ENCODE results near the gene LACTB. TPM values are rescaled to one million over a fixed set of nuclear protein-coding genes. Genes with fewer than 3 reads are reported as not detected.

The LACTB gene
- total and polyA plus RNA-seq, 2 of the 13 experiments (the other 11 are each of a cell fraction or from before 2014, with no cell fraction given), result 14.8 to 23.0 TPM

- TF ChIP-seq ZBTB4 (CRISPR knock-in tag; IDR thresholded peaks at IDR 0.05; ENCODE audit: borderline replicate concordance) (no peak), CC2D1A (CRISPR knock-in tag; IDR thresholded peaks at IDR 0.05) (no peak), DNMT1 (CRISPR knock-in tag; IDR thresholded peaks at IDR 0.05) (0 out of 2 replicates have a peak, but pooled peaks have one; percentile 8), HOXA5 (CRISPR knock-in tag; IDR thresholded peaks at IDR 0.05) (0 out of 2 replicates have a peak, but pooled peaks have one; percentile 15), RNF2 (conservative IDR thresholded peaks at IDR 0.05; ENCODE audit: low read depth) (no peak), CHCHD3 (CRISPR knock-in tag; IDR thresholded peaks at IDR 0.05) (0 out of 2 replicates have a peak, but pooled peaks have one; percentile 38), ZBED4 (CRISPR knock-in tag; IDR thresholded peaks at IDR 0.05; ENCODE audit: borderline replicate concordance) (no peak), ZNF563 (CRISPR knock-in tag; IDR thresholded peaks at IDR 0.05) (peak; percentile 35; the same call in 1 of the 2 replicates), ZFP1 (CRISPR knock-in tag; IDR thresholded peaks at IDR 0.05) (no peak), ARNT2 (CRISPR knock-in tag; IDR thresholded peaks at IDR 0.05; ENCODE audit: low read depth) (no peak), UBTF (CRISPR knock-in tag; IDR thresholded peaks at IDR 0.05) (0 out of 2 replicates have a peak, but pooled peaks have one; percentile 14)
- TF ChIP-seq, protein P1, sequence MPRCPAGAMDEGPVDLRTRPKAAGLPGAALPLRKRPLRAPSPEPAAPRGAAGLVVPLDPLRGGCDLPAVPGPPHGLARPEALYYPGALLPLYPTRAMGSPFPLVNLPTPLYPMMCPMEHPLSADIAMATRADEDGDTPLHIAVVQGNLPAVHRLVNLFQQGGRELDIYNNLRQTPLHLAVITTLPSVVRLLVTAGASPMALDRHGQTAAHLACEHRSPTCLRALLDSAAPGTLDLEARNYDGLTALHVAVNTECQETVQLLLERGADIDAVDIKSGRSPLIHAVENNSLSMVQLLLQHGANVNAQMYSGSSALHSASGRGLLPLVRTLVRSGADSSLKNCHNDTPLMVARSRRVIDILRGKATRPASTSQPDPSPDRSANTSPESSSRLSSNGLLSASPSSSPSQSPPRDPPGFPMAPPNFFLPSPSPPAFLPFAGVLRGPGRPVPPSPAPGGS (CRISPR knock-in tag; IDR thresholded peaks at IDR 0.05), result no peak
- TF ChIP-seq, protein P2, sequence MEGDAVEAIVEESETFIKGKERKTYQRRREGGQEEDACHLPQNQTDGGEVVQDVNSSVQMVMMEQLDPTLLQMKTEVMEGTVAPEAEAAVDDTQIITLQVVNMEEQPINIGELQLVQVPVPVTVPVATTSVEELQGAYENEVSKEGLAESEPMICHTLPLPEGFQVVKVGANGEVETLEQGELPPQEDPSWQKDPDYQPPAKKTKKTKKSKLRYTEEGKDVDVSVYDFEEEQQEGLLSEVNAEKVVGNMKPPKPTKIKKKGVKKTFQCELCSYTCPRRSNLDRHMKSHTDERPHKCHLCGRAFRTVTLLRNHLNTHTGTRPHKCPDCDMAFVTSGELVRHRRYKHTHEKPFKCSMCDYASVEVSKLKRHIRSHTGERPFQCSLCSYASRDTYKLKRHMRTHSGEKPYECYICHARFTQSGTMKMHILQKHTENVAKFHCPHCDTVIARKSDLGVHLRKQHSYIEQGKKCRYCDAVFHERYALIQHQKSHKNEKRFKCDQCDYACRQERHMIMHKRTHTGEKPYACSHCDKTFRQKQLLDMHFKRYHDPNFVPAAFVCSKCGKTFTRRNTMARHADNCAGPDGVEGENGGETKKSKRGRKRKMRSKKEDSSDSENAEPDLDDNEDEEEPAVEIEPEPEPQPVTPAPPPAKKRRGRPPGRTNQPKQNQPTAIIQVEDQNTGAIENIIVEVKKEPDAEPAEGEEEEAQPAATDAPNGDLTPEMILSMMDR (CRISPR knock-in tag; IDR thresholded peaks at IDR 0.05), result peak; percentile 67
Measured at GRCh38 chr15:63122002-63122875, 578 bp downstream of the LACTB start (continued).

Data from HepG2 (cell line).